Psoas muscle (tissue), 8 donors: ENCODE measurements around the gene AKAP6. TPM values are rescaled to one million over a fixed set of nuclear protein-coding genes. Genes with fewer than 3 reads are reported as not detected.

Source experiments
- ATAC-seq, 4 donors: fragments of 200-7000 bp; cut with Tn5 transposase; one replicate each; pipeline ENCODE4 v1.9.1; 2020; ENCODE audit warnings: moderate library complexity in 3 of 4, mild to moderate bottlenecking in 2 of 4
- DNase-seq, 2 donors: peaks; one replicate each; pipeline ENCODE4 v3.0.0-alpha.2; 2020
- H3K27ac ChIP-seq: fragments of 200-600 bp; one replicate; pipeline ENCODE4 v1.8.0; 2022
- H3K27me3 ChIP-seq, 3 donors: fragments of 200-600 bp in 1 of 3; one replicate each; pipeline versions ENCODE4 v1.6.1 to v1.8.0; 2013 to 2022; ENCODE audit warnings: low read length in 2 of 3, mild to moderate bottlenecking in 2 of 3, moderate library complexity in 1 of 3; ENCODE audit not compliant: insufficient read depth in 3 of 3
- H3K36me3 ChIP-seq, 2 donors: fragments of 200-600 bp in 1 of 2; one replicate each; pipeline versions ENCODE4 v1.6.1 to v1.8.0; 2013 to 2022; ENCODE audit warnings: low read depth in 1 of 2, mild to moderate bottlenecking in 1 of 2, moderate library complexity in 1 of 2; ENCODE audit not compliant: insufficient read depth in 1 of 2
- H3K4me1 ChIP-seq: fragments of 200-600 bp; one replicate; pipeline ENCODE4 v1.8.0; 2022
- H3K4me3 ChIP-seq: fragments of 200-600 bp; one replicate; pipeline ENCODE4 v1.8.0; 2022; ENCODE audit warnings: mild to moderate bottlenecking
- H3K9me3 ChIP-seq: fragments of 200-600 bp; one replicate; pipeline ENCODE4 v1.8.0; 2022
- CTCF ChIP-seq: fragments of 200-600 bp; IDR thresholded peaks from one replicate; pipeline ENCODE4 v1.8.0; 2022; ENCODE audit warnings: antibody characterized with exemption
- WGBS, 3 donors: extraction: QIAGEN DNeasy Blood & Tissue Kit; methylation state at CpG; one replicate each; pipeline versions ENCODE4 v1.1.6 to v1.1.7; 2013; 5-methylcytosine and 5-hydroxymethylcytosine counted together
- intact Hi-C, 2 donors: fragments of 100-400 bp; cut with DNase I; formaldehyde crosslinking; loops; one replicate each; pipeline versions ENCODE4 v1.11.0 to v1.14.2; 2022
- polyA plus RNA-seq, 3 donors: library from polyadenylated mRNA; stranded (reverse); fragments of 200-250 nt; gene quantifications; one replicate each; pipeline ENCODE4 v1.2.3, GENCODE V29; 2013
- total RNA-seq, 4 donors: library from RNA; stranded (reverse); fragmentation: NEBNext Ultra II Directional in 2 of 4; extraction: Animal tissue kit (Norgen Biotek cat#: 25700) in 2 of 4; gene quantifications; one replicate each; pipeline versions ENCODE4 v1.2.1 to v1.2.4, GENCODE V29; 2021 to 2023
- donor health status: healthy with polysubstance abuse.
- donor health status: DM: no; HTN: no; CAD: no; lungs with moderate emphysema.
- donor health status: Bipolar disorder and iron deficiency.
- donor health status: healthy.
- donor health status: DM: yes; HTN: yes; CAD: no.
- donor health status: DM: no; HTN: no; CAD: no.
- donor health status: DM: no; HTN: no; CAD: no.
- donor health status: DM: yes; HTN: yes; CAD: no.

The AKAP6 gene
- total and polyA plus RNA-seq, 7 donors: 9.1 to 173 (median 113) TPM

- DNase-seq: no peak
Measured at GRCh38 chr14:32480337-32480736, 151.2 kb downstream of the AKAP6 start.

GRCh38 chr14:32481707-32482106 lies 152.6 kb downstream of the AKAP6 start:
- Histone ChIP-seq H3K27ac (no peak overlapping the region), H3K4me1 (peaks cover 12% of the 10 kb centered on the region)
- intact Hi-C loops: no loop called here

More at GRCh38 chr14:32480337-32480736, 151.2 kb downstream of the AKAP6 start:
- H3K4me1 ChIP-seq: peaks cover 18% of the 10 kb centered on the region
- intact Hi-C loops: no loop called here
- 54 to 75% (median 57%) methylated on average over 1 of the region's 1 CpG for WGBS, 3 donors
- no peaks in the 10 kb centered on the region for H3K9me3 ChIP-seq
- no peak for ATAC-seq
- H3K36me3 ChIP-seq: no peaks in the 10 kb centered on the region
- H3K27ac ChIP-seq: no peak overlapping the region
- no peaks in the 10 kb centered on the region for H3K27me3 ChIP-seq
- H3K4me3 ChIP-seq: no peak overlapping the region
- no peak for TF ChIP-seq CTCF

GRCh38 chr14:32491416-32492016 lies 162.4 kb downstream of the AKAP6 start:
- intact Hi-C loops: loop anchor here in 1 of 2 donors (10.0 kb wide), 1 partner anchor 63 kb away; no protein-coding TSS in a partner anchor
- H3K27ac ChIP-seq: peak overlapping the region; percentile 95
- ATAC-seq (no peak), DNase-seq (no peak)
- H3K27me3 ChIP-seq: no peaks in the 10 kb centered on the region
- H3K9me3 ChIP-seq: no peaks in the 10 kb centered on the region
- no peaks in the 10 kb centered on the region for H3K36me3 ChIP-seq
- peaks cover 36% of the 10 kb centered on the region for H3K4me1 ChIP-seq
- WGBS, 3 donors: 84 to 91% (median 86%) methylated on average over 3 of the region's 3 CpGs
- TF ChIP-seq CTCF: no peak
- no peak overlapping the region for H3K4me3 ChIP-seq

More at GRCh38 chr14:32481707-32482106, 152.6 kb downstream of the AKAP6 start:
- Histone ChIP-seq H3K4me3 (no peak overlapping the region), H3K36me3 (no peaks in the 10 kb centered on the region), H3K9me3 (no peaks in the 10 kb centered on the region), H3K27me3 (no peaks in the 10 kb centered on the region)
- 29 to 49% (median 44%) methylated on average over 1 of the region's 1 CpG for WGBS, 3 donors
- TF ChIP-seq CTCF: no peak
- no peak for ATAC-seq
- DNase-seq: no peak

- Histone ChIP-seq H3K36me3 (no peaks in the 10 kb centered on the region), H3K27ac (peak overlapping the region; percentile 95), H3K4me1 (peaks cover 36% of the 10 kb centered on the region), H3K27me3 (no peaks in the 10 kb centered on the region), H3K4me3 (no peak overlapping the region), H3K9me3 (no peaks in the 10 kb centered on the region)
- DNase-seq (no peak), ATAC-seq (peak in 3 of 4 donors; percentile 31 to 37 (median 34))
- intact Hi-C loops: loop anchor here in 1 of 2 donors (10.0 kb wide), 1 partner anchor 62 kb away; no protein-coding TSS in a partner anchor
- TF ChIP-seq CTCF: no peak
Measured at GRCh38 chr14:32492457-32492856, 163.4 kb downstream of the AKAP6 start.
